ENCODE data around the gene TRIP13.
"Not testable (repeated sequence)": the region's sequence is repeated elsewhere in the genome, so short reads cannot be mapped to it uniquely, and the experiment has no call there.

- not testable (repeated sequence) for TF ChIP-seq POLR2AphosphoS5 (IDR thresholded peaks at IDR 0.05; ENCODE audit: low read depth, low read length); POU2F2 (IDR thresholded peaks at IDR 0.05; ENCODE audit: low read depth, low read length); PAX5 (IDR thresholded peaks at IDR 0.05; ENCODE audit: insufficient read depth, low read length, severe bottlenecking)
Observed at GRCh38 chr5:845676-846601, 46.7 kb upstream of the TRIP13 start.
